Measurements from ENCODE around the gene SH2D4B.

SH2D4B gene

GRCh38 chr10:80613466-80614170, 75.9 kb downstream of the SH2D4B start:
- H3K27ac ChIP-seq: no peak overlapping the region
- no peak overlapping the region for H3K4me3 ChIP-seq (IDR thresholded peaks at IDR 0.05; ENCODE audit: insufficient read depth, low read depth, low read length)
- no peaks in the 10 kb centered on the region for H3K4me1 ChIP-seq (ENCODE audit: low read depth, poor library complexity, severe bottlenecking)
- H3K79me2 ChIP-seq (ENCODE audit: insufficient read depth, low read depth): no peaks in the 10 kb centered on the region
- H3K4me2 ChIP-seq: no peak overlapping the region
- H3K36me3 ChIP-seq (ENCODE audit: insufficient read depth): no peaks in the 10 kb centered on the region
- no peak for TF ChIP-seq CTCF (conservative IDR thresholded peaks at IDR 0.05; ENCODE audit: low read depth, low read length)
- no peak overlapping the region for H3K9ac ChIP-seq
- no peak overlapping the region for H2AFZ ChIP-seq (ENCODE audit: low read depth)
- H4K20me1 ChIP-seq (ENCODE audit: insufficient read depth): no peaks in the 10 kb centered on the region
- H3K27me3 ChIP-seq (ENCODE audit: insufficient read depth, low read depth): no peaks in the 10 kb centered on the region

- H4K20me1 ChIP-seq (ENCODE audit: insufficient read depth): no peaks in the 10 kb centered on the region
- H3K4me3 ChIP-seq (IDR thresholded peaks at IDR 0.05; ENCODE audit: insufficient read depth, low read depth, low read length): no peak overlapping the region
- no peak overlapping the region for H2AFZ ChIP-seq (ENCODE audit: low read depth)
- TF ChIP-seq CTCF (conservative IDR thresholded peaks at IDR 0.05; ENCODE audit: low read depth, low read length): no peak
- no peaks in the 10 kb centered on the region for H3K36me3 ChIP-seq (ENCODE audit: insufficient read depth)
- H3K79me2 ChIP-seq (ENCODE audit: insufficient read depth, low read depth): no peaks in the 10 kb centered on the region
- no peak overlapping the region for H3K9ac ChIP-seq
- H3K4me2 ChIP-seq: no peak overlapping the region
- no peaks in the 10 kb centered on the region for H3K27me3 ChIP-seq (ENCODE audit: insufficient read depth, low read depth)
- no peaks in the 10 kb centered on the region for H3K4me1 ChIP-seq (ENCODE audit: low read depth, poor library complexity, severe bottlenecking)
- no peak overlapping the region for H3K27ac ChIP-seq
Observed at GRCh38 chr10:80614576-80615416, 77.1 kb downstream of the SH2D4B start.

- H3K4me3 ChIP-seq (IDR thresholded peaks at IDR 0.05; ENCODE audit: insufficient read depth, low read depth, low read length): no peak overlapping the region
- H4K20me1 ChIP-seq (ENCODE audit: insufficient read depth): no peaks in the 10 kb centered on the region
- H3K27ac ChIP-seq: no peak overlapping the region
- no peaks in the 10 kb centered on the region for H3K4me1 ChIP-seq (ENCODE audit: low read depth, poor library complexity, severe bottlenecking)
- no peaks in the 10 kb centered on the region for H3K79me2 ChIP-seq (ENCODE audit: insufficient read depth, low read depth)
- H3K4me2 ChIP-seq: no peak overlapping the region
- H3K9ac ChIP-seq: no peak overlapping the region
- no peak for TF ChIP-seq CTCF (conservative IDR thresholded peaks at IDR 0.05; ENCODE audit: low read depth, low read length)
- H3K27me3 ChIP-seq (ENCODE audit: insufficient read depth, low read depth): no peaks in the 10 kb centered on the region
- no peaks in the 10 kb centered on the region for H3K36me3 ChIP-seq (ENCODE audit: insufficient read depth)
- no peak overlapping the region for H2AFZ ChIP-seq (ENCODE audit: low read depth)
Observed at GRCh38 chr10:80617807-80618206, 80.1 kb downstream of the SH2D4B start.

- Histone ChIP-seq H3K4me1 (ENCODE audit: low read depth, poor library complexity, severe bottlenecking) (no peaks in the 10 kb centered on the region), H2AFZ (ENCODE audit: low read depth) (no peak overlapping the region), H3K4me3 (IDR thresholded peaks at IDR 0.05; ENCODE audit: insufficient read depth, low read depth, low read length) (no peak overlapping the region), H3K9ac (no peak overlapping the region), H3K27ac (no peak overlapping the region), H3K27me3 (ENCODE audit: insufficient read depth, low read depth) (no peaks in the 10 kb centered on the region), H3K36me3 (ENCODE audit: insufficient read depth) (no peaks in the 10 kb centered on the region), H3K4me2 (no peak overlapping the region), H3K79me2 (ENCODE audit: insufficient read depth, low read depth) (no peaks in the 10 kb centered on the region), H4K20me1 (ENCODE audit: insufficient read depth) (no peaks in the 10 kb centered on the region)
- no peak for TF ChIP-seq CTCF (conservative IDR thresholded peaks at IDR 0.05; ENCODE audit: low read depth, low read length)
Observed at GRCh38 chr10:80619036-80619435, 81.3 kb downstream of the SH2D4B start.
